AG09319 (cell line): ENCODE measurements around the gene CDKAL1.

Experiments used
- DNase-seq: peaks from one replicate; pipeline ENCODE4 v3.0.0-alpha.2; 2010; ENCODE audit warnings: low read depth; ENCODE audit errors: extremely low read depth
- CTCF ChIP-seq: IDR thresholded peaks from 2 replicates; pipeline ENCODE4 v1.5.1; 2011; ENCODE audit warnings: low read depth, mild to moderate bottlenecking, inconsistent platforms, low read length, moderate library complexity

CDKAL1 gene

GRCh38 chr6:20709451-20709850 lies 175.2 kb downstream of the CDKAL1 start:
- DNase-seq = no peak
- no peak for TF ChIP-seq CTCF

- no peak for TF ChIP-seq CTCF
- no peak for DNase-seq
These were observed 176.1 kb downstream of the CDKAL1 start for GRCh38 chr6:20710341-20710740.

- TF ChIP-seq CTCF = no peak
- no peak for DNase-seq
These were observed 177.3 kb downstream of the CDKAL1 start for GRCh38 chr6:20711518-20711917.

- no peak for DNase-seq
- no peak for TF ChIP-seq CTCF
These were observed 177.8 kb downstream of the CDKAL1 start for GRCh38 chr6:20712011-20712410.

- TF ChIP-seq CTCF = no peak
These were observed 181.0 kb downstream of the CDKAL1 start for GRCh38 chr6:20715135-20715806.

GRCh38 chr6:20716865-20717264 lies 182.6 kb downstream of the CDKAL1 start:
- no peak for TF ChIP-seq CTCF
- DNase-seq = no peak

More at GRCh38 chr6:20715135-20715806, 181.0 kb downstream of the CDKAL1 start:
- DNase-seq = no peak

- DNase-seq = no peak
These were observed 183.5 kb downstream of the CDKAL1 start for GRCh38 chr6:20717743-20718142.

More at GRCh38 chr6:20717743-20718142, 183.5 kb downstream of the CDKAL1 start:
- TF ChIP-seq CTCF = no peak
